ENCODE data around the gene ATP11A. TPM values are rescaled to one million over a fixed set of nuclear protein-coding genes. Genes with fewer than 3 reads are reported as not detected.

The ATP11A gene
- total RNA-seq, 1 donor from 2014 or later: 191 TPM

DNA sequence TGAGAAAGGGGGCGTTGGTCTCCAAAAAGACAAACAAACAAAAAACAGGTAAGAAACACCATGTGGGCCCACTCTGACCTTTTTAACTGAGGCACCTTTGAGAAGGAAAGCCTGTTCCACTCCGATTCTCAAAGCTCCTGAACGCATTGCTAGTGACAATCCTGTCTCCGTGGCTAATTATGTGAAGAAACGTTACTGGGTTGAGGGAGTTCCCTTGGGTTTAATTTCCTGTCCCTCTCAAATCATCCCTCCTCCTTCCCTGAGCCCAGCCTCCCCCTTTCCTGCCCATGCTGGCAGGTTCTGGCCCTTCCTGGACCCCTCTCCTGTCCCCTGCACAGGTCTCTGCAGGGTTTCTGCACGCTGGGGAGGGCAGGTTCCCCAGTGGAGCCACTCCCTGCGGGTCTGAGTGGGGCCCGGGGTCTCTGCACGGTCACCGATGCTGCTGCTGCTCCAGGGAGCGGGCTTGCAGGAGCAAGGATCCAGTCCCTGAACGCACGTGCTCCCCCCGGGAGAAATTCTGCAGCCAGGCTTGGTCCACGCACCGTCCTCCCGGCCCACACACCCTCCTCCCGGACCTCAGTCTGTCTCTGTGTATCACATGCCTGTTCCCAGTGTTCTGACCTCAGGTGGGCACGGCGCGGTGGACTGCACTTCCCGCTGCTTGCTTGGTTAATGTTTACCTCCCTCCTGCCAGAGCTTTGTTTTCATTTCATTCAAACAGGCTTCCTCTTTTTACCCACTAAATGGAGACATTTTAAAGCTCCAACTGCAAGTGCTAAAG lies 202.8 kb downstream of the ATP11A start:
- peak; percentile 79 for DNase-seq (ENCODE audit: low spot score)

DNA sequence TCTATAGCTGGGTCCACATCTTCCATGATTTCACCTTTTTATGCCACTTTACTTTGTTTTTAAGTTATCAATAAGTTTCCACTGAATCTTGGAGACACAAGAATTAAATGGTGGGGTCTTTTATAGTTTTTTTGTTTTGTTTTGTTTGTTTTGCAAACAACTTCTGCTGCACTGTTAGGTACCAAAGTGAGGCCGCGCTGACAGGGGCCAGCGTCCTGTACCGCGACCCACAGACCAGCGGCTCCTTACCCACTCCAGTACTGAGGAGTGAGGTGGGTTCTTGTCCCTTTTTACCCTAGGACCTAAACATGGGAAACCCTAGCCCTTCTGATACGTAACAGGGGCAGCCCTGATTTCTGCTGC lies 203.3 kb downstream of the ATP11A start:
- no peak for DNase-seq (ENCODE audit: low spot score)

DNA sequence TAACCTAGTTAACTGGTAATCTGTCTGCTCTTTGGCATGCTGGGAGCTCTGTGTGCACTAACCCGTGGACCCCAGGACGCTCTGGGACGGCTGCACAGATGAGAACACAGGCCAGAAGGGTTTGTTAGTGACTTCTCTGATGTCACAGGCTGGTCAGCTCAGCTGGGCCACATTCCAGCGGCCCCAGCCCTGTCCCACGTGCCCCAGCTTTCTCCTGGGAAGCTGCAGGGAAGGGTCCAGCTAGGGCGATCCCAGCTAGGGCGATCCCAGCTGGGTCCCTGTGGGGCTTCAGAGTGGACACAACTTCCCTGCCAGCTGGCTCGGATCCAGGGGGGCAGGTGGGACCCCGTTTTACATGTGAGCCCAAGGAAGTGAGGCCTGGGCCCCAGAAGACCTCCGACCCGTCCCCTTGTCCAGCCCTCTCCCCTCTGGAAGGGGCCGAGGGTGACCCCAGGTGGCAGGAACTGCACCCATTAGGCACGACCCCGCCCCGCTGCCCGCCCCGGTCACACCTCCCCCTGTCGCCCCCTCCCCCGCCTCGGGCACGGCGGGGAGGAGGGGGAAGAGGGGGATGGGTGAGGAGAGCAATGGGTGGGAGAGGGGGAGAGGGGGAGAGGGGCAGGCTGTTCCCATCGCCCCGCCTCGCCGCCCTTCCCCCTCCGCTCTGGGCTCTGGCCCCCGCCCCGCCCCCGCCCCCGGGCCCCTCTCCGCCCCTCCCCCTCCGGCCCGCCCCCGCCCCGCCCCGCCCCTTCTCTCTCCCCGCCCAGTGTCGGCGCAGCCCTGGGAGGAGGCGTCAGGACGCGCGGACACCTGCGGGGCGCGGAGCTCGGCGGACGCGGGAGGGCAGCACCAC lies 204.0 kb downstream of the ATP11A start:
- DNase-seq (ENCODE audit: low spot score): peak; percentile 68

DNA sequence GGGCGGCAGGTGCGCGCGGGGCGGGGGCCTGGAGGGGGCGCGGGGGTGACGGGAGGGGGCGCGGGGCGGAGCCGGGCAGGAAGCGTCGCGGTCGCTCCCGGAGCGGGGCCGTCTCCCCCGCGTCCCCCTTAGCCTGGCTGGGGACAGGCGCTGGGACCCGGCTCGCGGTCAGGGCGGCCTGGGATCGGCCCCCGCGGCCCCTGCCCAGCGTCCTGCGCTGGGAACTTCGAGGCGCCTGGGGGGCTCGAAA lies 204.5 kb downstream of the ATP11A start:
- DNase-seq (ENCODE audit: low spot score): no peak

DNA sequence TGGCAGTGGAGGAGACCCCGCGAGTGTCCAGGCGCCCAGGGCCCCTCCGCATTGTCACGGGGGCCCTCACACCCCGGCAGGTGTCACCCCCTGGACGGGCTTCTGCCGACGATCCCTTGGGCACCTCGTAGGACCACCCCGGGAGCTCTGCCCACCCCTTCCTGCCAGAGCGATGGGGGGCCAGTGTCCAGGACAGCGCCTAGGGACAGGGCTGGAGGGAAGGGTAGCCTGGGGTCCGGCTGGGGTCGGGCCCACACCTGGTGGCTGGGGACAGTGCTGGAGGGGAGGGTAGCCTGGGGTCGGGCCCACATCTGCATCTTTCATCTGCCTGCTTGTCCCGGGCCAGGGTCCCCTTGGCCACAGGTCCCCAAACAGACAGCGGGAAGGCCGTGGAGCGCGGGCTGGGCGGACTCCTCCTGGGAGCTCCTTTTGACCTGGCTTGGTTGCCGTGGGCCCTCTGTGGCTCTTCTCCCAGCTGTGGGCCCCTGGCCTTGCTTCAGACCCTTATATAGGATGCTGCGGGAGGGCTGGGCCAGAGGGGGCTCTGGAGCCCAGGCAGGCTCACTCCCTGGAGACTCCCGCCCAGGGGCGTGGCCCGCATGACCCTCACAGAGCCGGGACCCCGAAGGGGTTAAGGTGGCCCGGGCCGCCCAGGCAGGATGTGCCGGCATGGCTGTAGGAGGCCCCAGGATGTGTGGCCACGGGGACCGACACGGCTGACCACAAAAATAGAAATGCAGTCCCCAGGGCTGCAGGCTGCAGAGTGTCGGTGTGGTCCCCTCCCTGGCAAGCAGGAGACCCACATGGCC lies 205.0 kb downstream of the ATP11A start:
- no peak for DNase-seq (ENCODE audit: low spot score)

DNA sequence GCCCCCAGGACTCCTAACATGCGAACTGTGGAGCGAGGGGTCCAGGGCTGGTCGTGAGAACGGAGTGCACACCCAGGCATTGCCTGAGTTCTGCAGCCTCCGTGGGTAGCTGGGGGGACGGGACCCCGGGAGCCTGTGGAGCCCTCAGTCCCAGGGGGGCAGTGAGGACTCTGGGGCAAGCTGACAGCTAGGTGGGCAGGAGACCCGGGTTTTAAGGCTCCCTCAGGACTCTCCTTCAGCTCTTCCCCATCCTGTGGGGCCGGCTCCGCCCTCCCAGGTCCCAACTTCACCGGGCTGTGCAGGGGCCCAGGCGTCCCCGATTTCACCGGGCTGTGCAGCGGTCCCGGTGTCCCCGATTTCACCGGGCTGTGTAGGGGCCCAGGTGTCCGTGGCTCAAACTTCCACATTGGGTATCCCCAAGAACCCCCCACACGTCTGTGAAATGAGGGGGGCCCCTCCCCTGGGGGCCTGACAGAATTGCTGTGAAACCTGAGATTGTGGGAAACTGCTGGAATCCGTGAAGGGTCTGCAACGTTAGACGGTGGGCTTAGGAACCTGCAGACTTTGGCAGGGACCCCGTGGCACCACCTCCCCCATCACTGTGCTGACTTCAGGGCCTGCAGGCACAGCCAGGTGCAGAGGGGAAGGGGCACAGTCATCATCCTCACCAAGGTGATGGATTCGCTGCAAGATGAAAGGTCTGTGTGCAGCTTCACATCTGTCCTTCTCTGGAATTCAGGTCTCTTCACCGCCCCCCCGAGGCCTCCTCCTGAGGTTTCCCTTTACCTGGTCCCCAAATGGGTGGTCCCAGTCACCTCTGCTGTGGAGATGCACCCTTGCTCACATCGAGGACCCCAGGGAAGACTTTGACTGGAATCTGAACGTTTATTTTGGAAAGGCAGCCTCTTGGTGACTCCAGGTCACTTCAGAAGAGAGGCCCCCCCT lies 206.0 kb downstream of the ATP11A start:
- no peak for DNase-seq (ENCODE audit: low spot score)

DNA sequence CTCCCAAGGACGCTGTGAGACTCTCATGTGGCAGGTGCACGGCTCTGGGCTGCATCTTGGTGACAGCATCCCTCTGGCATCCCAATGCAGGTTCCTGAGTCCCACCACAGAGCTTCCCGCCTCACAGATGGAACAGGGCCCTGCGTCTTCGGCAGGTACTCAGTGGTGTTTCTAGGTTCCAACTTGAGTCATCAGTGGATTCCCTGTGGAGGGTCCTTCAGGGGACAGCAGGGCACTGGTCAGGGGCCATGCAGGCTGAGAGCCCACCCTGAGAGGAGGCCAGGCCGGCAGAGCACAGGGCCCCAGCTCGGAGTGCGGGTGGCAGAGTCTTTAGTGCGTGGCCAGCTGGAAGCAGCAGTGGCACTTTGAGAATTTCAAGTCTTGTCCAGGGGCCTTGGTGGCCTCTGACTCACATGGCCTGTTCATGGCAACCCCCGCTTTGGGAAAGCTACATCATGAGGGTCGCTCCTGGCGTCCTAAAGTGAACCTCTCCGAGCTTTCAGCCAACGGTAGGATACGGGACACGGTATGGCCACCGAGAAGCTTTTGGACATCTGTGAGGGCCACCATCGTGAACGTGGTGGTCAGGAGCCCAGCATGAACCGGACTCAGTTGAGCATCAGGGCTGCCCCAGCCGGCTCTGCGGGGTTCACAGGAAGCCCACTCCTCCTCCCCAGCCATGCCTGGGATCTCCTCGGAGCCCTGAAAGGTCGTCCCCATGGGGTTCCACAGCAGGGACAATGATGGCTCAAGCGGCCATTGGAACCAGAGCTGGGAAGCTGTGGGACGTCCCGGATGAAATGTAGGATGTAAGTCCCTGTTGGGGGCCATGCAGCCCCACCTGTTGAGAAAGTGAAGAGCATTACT lies 207.1 kb downstream of the ATP11A start:
- DNase-seq (ENCODE audit: low spot score): no peak

DNA sequence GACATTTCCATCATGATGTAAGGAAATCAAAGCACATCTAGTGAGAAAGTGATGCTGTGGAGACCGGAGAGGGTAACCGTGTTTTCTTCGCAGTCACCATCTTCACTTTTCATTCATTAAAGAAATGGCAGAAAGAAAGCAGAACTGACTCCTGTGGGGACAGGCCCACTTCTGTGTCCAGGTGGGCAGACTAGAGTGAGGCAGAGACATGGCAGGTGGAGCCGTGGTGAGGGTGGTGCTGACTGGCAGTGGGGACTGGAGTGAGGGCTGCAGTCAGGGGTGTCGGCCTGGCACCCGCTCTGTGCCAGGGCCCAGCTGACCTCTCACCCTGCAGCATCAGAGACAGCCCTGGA lies 207.7 kb downstream of the ATP11A start:
- no peak for DNase-seq (ENCODE audit: low spot score)

DNA sequence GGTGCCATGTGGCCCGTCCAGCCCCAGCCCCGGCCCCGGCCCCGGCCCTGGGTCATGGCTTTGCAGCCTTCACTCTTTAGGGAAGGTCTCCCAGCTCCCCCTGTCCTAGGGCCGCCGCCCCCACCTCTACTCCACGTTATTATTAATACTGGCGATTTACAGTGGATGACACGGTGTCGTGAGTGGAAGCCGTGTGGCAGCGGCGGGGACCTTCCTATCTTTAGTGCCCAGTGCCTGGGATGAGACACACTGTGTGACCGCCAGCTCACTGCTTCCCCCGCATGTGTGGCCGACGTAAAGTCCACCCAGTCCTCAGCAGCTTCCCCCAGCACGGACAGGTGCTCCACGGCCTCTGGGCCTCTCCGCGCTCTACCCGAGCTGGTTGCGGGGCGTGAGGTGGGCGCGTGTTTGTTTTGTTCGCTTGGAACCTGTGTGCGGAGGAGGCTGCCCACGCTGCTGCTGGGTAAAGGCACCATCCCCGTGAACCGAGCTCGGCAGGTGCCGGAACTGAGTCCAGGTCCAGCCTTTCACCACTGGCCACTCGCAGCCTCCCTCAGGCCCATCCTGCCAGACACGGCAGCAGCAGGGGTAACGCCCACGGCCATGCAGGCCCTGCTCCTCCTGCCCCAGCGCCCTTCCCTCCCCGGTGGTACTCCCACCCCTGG lies 208.2 kb downstream of the ATP11A start:
- DNase-seq (ENCODE audit: low spot score): no peak

DNA sequence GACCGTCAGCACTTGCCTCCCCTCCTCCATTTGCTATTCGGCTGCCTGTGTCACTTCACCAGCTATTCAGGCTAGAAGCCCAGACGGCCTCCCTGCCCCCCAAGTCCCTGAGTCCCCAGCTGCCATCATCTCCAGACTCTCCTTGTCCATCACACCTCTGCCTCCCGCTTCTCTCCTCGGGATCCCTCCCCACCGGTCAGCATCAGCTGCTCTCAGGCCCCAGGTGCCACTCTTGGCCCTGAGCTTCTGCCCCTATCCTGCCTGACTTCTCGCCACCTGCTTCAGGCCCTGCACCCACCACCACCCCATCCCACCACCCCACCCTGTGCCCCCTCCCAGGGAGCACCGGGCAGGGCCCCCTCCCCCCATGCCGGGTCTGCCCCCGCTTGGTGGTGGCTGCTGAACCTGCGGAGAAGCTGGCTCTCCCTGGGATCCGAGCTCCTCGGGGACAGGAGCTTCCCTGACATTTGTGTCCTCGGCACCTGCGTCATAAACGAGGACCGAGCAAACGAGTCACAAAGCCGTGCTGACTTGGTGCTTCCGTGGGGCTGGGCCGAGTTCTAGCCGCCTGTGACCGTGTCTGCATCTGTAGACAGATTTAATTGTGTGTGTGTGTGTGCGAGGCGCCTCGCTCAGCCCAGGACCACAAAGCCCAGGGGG lies 208.9 kb downstream of the ATP11A start:
- no peak for DNase-seq (ENCODE audit: low spot score)

DNA sequence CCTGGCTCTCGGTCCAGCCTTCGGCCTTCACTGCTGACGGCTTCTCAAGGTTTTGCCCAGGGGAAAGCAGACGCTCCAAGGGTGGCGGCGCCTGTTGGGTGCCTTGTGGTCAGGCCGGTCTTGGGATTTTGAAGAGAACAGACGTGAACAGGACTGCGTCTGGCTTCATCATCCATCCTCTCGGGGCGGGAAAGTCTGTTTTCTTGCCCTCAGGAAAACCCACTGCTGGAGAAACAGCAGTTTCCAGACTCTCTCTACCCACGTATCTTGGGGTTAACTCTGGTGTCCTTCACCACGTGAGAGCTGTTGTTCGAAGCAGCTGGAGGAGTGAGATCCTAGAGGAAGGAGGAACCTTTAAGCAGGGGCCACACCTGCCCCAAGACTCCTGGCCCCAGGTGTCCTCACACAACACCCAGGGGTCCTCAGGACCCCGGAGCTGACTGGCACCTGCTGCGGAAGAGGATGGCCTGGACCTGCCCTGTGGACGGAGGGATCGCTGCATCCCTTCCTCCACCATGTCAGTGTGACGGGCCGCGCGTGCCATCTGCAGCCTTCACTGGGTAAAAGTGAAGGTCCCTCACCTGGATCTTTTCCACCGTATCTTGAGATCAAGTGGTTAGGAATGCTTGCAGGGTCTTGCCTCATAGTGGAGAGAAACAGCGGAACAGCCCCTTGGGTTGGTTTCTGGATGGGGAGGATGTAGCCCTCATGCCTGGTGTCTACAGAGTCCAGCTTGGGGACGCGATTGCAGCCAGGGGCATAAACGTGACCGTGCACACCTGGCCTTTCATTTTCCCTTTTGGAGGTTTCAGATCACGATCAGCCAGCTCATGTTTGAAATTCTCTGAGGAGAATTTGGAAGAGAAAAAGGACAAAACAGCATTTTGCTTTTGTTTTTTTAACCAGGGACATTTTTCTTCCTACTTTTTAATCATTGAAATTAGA lies 209.7 kb downstream of the ATP11A start:
- no peak for DNase-seq (ENCODE audit: low spot score)

DNA sequence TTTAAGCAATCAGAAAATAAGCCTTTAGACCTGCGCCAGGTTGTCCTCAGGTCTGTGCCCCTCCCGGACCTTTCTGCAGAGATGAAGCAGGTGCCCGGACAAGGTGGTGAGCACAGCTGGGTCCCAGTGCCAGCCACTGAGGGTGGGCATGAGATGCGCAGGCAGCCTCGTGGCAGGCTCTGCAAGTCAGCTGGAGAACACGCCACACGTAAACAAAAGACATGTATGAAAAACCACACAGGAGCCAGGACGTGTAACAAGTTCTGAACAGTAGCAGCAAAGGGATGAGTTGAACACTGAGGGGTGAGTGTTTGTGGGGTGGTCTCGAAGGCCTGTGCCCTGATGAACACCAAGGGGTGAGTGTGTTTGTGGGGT lies 210.4 kb downstream of the ATP11A start:
- DNase-seq (ENCODE audit: low spot score): no peak

DNA sequence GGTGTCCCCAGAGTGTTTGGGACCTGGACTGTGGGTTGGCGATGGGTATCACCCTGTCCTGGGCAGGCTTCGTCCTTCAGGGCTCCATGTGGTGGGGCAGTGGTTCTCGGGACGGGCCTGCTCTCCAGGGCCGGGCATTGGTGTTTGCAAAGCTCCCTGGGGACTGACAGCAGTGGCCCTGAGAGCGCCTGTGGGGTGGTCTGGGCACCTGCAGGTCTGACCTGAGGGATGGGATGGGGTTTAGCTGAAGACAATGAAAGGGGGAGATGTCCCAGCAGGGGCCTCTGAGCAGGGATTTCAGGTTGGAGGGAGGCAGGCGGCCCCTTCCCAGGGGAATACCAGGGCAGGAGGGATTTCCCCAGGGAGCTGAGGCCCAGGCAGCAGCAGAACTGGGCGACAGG lies 210.9 kb downstream of the ATP11A start:
- no peak for DNase-seq (ENCODE audit: low spot score)

DNA sequence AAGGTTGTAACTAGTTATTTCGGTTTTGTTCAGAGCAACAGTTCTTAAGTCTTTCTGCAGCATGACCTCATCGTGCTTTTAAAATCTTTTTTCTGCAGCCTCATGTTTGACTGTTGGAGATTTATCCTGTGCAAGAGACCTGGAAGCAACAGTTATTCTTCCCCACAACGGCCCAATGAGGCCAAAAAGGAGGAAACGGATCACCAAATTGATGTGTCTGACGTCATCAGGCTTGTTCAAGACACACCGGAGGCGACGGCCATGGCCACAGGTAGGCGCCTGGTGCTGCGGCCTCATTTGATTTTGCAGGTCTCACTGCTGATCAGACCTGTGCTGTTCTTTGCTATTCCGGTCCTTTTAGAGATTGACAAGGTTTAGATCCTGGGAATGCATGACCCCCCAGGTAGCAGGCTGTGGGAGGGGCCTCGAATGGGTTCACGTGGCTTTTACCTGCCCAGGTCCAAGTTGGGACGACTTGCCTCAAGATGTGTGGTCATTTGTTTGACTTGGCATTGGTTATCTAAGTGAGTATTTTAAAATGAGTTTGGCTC lies 212.3 kb downstream of the ATP11A start:
- DNase-seq (ENCODE audit: low spot score): peak; percentile 61

DNA sequence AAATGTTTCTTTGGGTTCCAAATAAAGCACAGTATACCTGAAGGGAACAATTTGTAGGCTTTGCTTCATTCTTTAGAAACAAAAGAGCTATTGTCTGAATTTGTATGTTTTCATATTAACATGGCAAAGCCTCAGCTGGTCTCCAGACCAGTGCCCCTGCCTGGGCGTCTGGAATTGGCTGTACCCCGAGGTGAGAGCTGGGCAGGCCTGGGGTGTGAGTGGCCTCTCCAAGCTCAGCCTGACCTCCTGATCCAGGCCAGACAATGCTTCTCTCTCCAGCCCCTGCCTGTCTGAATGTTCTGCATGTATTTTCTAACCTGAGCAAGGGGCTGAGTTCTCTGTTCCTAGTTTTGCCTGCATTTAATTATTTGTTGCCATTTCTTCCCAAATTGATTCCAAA lies 212.8 kb downstream of the ATP11A start:
- DNase-seq (ENCODE audit: low spot score): no peak

DNA sequence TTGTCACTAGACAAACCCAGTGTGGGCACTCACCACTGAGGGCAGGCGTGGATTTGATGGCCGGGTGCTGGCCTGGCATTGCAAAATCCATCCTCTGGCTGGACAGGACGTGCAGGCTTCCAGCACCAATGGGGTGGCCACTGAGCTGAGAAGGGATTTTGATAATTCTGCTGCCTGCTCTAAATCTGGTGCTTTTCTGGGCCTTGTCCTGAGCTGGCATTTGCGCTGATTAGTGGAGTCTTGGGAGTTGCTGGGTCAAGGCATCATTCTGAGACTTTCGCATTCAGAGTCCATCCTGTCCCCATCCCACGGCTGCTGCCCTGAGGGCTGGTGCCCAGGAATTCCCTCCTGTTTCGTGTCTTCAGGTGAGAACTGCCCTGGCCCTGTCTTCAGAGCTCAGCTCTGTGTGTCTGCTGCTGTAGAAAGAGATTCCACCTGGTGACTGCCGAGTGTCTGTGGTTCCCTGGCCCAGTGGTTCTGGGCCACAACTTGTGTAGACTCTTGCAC lies 213.3 kb downstream of the ATP11A start:
- no peak for DNase-seq (ENCODE audit: low spot score)

DNA sequence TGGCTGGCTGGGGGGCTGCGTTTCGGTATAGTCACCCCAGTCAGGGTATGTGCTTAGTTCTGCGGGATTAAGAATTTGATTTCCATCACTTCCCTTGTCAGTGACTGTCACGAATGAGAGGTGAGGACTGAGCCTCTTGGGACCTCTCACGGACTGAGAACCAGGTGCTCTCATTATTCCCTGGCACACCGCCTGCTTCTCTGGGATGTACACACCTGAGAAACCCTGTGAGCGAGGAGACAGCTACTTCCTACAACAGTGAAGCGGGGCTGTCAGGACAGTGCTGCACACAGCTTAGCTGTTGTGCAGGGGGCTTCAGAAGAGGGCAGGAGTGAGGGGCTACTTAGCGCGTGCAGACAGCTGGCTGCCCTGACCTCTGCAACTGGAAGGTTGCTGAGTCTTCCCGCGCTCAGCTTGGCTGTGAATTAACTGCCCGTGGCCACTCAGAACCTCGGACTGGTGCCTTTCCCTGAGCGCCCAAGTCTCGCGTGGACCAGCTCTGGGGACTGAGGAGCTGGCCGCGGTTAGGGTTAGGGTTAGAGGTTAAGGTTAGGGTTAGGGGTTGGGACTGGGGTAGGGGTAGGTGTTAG lies 213.9 kb downstream of the ATP11A start:
- DNase-seq (ENCODE audit: low spot score): no peak
